NCI-H446 (cell line): Measurements from ENCODE around the gene PCDHGB3.

Experiments used
- DNase-seq, 2 experiments: peaks; one replicate each; lab custom pipeline; 2025; lab: John Stamatoyannopoulos, UW

PCDHGB3 gene

GRCh38 chr5:141419074-141419880 lies 49.2 kb downstream of the PCDHGB3 start:
- DNase-seq = no peak

- peak in 1 of 2 experiments; percentile 37 for DNase-seq
Measured at GRCh38 chr5:141420855-141421488, 50.9 kb downstream of the PCDHGB3 start, which contains the start of gene PCDHGA11. PCDHGA11 (plus strand) TSS chr5:141421051; CDS start chr5:141421228, 177 bp downstream.

- no peak for DNase-seq
Measured at GRCh38 chr5:141421489-141421855, 51.4 kb downstream of the PCDHGB3 start.
